ENCODE measurements around the gene CAMK2B.

The CAMK2B gene

DNA sequence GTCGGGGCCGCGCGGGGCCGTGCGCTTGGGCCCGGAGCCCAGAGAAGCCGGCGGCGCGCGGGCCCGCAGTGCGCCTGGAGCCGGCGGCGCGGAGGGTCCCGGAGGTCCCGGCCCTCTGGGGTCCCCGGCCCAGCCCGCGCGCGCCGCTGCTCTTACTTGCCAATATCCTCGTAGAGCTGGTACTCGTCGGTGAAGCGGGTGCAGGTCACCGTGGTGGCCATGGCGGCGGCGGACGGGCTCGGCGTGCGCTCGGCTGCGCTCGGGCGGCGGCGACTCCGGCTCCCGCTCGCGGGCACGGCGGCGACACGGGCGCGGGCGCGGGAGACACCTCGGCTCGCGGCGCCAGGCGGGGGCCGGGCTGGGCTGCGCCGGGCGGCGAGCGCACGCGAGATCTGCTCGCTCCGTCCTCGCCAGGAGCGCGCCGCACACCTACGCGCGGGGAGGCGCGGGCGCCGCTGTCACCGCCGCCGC lies at the start of gene CAMK2B:
TSS of gene CAMK2B (minus strand) at position 394 of the 471 bp plus-strand sequence. CDS start at position 221, 173 bp downstream.
- DNase-seq: no peak

GRCh38 chr7:44374007-44374763 lies 48.8 kb upstream of the CAMK2B start:
- no peak for DNase-seq

DNA sequence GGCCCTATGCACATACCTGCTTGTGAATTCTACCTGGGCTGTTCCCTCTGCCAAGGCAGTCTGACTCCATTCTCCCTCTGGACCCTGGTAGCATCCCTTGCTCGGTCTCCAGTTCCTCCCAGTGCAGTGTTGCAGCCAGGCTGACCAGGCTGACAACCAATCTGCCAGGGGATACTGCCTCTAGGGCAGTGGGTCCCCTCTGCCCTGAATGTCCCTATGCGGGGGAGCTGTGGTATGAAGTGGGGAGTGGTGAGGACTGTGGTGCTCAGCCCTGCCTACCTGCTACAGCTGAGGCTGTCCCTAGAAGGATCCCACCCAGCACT lies 48.0 kb upstream of the CAMK2B start:
- no peak for DNase-seq

GRCh38 chr7:44372560-44373417 lies 47.4 kb upstream of the CAMK2B start:
- DNase-seq: no peak

DNA sequence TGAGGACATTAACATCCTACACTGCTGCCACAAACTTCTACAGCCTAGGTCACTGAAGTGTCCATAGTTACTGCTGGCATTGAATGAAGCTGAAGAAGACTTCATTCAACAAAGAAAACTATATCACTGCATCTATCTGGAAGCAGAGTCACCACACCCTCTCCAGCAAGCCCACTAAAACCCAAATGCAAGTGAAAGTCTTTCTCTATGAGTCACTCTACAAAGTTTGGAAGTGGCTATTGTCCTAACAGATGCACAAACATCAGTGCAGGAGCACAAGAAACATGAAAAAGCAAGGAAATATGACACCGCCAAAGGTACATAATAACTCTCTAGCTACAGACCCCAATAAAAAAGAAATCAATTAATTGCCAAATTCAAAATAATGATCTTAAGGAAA lies 43.5 kb upstream of the CAMK2B start:
- DNase-seq: no peak

DNA sequence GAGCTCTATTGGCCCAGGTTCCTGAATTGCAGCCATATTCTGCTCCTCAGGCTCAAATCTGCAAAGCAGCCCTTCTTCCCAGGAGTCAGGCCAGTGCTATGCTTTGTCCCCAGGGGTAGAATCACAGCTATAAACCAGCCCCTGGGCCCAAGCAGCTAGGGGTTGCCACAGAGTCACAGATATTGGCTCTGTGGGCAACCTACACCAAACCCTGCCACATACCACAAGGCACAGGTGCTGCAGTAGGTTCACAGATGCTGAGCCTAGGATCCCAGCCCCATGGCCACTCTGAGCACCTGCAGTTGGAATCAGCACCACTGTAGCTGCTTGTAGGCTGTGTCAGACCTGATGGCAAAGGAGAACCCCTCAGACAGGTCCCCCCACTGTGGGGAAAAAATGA lies 43.1 kb upstream of the CAMK2B start:
- DNase-seq: no peak

DNA sequence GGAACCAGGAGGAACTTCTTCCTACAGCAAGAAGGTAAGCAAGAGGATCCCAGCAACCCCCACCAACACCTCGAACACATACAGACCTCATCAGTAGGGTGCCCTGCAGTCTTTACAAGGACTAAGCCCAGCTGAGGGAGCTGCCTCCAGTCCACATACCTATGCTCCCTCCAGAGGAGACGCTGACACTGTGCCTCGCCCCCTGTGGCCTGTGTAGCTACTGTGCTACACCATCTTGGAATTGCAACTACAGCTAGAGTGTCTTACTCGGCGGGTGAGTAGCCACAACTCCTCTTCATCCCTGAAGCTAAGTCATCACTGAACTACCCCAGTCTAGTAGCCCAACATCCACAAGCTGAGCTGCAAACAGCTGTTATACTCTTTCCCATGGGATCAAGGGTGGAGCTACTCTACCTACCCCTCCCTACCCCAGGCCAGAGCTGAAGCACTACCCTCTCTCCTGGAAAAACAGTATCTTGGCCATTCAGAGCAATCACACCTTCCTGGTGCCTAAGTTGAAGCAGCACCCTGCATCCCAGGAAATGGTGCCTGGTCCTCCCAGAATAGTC lies 42.2 kb upstream of the CAMK2B start:
- DNase-seq: no peak

DNA sequence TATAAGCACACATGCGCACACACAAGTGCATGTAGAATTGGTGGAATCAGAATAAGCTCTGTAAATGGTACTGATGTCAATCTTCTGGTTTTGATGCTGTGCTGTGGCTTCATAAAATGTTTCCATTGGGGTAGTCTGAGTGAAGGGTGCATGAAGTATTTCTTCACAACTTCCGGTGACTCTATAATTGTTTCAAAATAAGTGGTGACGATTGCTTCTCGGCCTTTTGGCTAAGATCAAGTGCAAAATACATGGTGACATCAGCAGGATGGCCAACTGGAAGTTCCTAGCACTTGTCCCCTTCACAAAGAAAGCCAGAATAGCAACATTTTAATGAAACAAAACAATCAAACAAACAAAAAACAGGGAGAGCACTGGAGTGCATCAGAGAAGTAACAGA lies 41.6 kb upstream of the CAMK2B start:
- DNase-seq: no peak

GRCh38 chr7:44353668-44354067 lies 28.3 kb upstream of the CAMK2B start:
- no peak for DNase-seq

GRCh38 chr7:44348851-44349781 lies 23.7 kb upstream of the CAMK2B start:
- DNase-seq: no peak

DNA sequence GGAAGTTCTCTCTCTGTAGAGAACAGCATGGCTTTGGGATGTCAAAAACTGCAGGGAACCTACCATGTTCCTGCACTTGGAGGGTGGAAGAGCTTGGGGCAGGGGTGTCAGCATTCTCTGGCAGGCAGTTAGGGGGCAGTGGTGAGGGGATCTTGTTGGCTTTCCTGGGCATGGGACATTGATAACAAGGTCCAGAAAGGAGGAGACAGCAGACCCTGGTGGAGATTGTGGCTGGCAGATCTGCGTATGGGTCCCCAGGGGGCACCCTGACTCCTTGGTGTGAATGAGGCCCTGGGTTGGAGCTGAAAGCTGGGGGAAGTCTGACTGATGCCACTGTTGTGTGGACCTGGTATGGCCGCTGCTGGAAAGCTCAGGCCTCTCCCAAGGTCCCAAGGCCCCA lies 22.9 kb upstream of the CAMK2B start:
- DNase-seq: no peak

DNA sequence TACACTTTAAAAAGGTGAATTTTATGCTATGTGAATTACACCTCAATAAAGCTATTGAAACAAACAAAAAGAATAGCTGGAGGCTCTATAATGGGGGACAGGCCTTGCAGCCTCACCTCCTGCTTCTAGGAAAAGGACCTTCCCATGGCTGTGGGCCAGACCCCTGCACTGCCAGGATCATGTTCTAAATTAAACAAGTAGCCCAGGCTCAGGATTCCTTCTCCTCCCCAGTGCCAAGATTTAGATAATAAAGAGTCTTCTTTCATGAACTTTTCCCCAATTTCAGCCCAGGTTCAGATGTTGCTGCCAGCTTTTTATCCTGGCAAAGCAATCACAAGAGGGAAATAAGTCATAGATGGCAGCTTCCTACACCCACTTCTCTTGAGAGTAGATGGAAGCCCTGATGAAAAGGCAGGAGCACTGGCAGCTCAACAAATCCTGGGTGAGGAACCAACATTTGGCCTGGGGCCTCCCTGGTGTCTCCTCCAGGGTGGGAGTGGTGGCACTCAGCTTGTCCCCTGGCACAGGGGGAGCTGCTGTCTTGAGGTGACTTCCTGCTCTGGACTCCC lies 22.2 kb upstream of the CAMK2B start:
- DNase-seq: no peak

DNA sequence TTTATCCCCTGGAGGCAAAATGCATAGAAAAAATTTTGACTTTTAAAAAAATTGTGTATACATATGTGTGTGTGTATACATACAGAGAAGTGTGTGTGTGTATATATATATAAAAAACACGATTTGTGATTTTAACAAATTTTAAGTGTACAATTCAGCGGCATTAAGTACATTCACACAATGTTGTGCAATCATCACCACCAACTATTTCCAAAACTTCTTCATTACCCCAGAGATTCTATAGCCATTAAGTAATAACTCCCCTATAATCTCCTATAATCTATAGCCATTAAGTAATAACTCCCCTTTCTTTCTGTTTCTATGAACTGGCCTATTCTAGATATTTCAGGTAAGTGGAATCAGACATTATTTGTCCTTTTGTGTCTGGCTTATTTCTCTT lies 20.7 kb upstream of the CAMK2B start:
- DNase-seq: no peak

- DNase-seq: no peak
Observed at GRCh38 chr7:44341401-44341800, 16.0 kb upstream of the CAMK2B start.

DNA sequence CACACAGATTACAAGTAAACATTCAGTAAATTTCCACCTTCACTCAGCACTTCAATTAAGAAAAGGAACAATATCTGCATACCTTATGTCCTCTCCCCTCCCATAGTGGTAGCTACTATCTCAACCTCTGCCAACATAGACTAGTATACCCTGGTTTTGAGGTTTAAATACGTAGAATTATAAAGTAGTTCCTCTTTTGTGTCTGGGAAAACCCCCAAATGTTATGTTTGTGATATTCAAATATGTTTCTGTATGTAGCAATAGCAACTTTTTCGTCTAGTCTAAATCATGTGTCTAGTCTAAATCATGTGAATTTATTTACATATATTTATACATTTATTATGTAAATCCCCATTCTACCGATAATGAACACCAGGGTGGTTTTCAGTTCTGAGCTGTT lies 13.2 kb upstream of the CAMK2B start:
- no peak for DNase-seq

- no peak for DNase-seq
Observed at GRCh38 chr7:44336491-44336890, 11.1 kb upstream of the CAMK2B start.

DNA sequence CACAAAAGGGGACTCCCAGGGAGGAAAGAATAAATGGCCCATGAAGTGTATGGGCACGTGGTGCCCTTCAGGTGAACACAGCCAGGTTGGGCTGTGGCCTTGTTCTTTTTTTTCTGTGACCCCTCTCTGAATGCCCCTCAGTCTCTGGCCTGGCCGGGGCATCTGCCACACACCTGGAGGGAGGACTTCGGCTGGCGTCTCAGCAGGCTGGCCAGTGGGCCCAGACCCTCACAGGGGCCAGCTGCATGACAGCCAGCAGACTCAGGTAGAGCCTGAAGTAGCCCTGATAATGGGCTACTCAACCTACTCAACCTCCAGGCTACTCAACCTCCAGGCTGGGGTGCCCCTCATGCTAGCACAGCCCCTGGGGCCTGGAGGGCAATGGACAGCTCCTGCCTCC lies 9.8 kb upstream of the CAMK2B start:
- no peak for DNase-seq

GRCh38 chr7:44334734-44335097 lies 9.3 kb upstream of the CAMK2B start:
- DNase-seq: no peak

DNA sequence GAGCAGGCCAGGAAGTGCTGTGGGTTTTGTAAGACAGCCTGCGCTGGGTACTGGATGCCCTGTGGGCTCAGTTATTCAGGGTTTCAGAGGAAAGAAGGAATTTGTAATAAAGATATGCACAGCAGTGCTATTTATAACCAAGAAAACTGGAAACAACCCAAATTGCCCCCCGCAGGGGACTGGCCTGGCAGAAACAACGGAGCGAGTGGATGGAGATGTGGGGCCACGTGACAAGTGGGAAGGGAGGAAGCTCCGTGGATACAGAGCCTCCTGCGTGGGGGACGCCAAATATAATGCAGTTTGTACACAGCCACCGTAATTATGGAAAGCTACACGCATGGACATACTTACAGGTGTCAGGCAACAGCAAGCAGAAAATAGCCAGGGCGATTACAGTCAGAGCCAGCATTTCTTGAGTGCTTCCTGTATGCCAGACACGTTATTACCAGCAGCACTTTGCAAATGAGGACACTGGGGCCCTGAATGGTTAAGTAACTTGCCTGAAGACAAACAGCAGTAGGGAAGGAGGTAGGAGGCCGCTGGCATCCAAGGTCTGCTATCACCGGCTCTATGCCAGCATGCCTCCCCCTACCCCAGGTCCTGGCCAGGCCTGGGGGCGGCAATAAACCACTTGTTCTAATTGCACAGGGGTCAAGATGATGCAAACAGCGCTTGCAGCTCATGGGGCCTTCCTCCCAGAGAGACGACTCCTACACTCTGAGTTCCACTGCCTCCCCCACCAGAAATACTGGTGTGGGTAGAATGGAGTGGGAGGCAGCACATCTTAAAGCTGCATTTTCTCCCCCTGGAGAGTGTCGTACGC lies 8.7 kb upstream of the CAMK2B start:
- DNase-seq: no peak

DNA sequence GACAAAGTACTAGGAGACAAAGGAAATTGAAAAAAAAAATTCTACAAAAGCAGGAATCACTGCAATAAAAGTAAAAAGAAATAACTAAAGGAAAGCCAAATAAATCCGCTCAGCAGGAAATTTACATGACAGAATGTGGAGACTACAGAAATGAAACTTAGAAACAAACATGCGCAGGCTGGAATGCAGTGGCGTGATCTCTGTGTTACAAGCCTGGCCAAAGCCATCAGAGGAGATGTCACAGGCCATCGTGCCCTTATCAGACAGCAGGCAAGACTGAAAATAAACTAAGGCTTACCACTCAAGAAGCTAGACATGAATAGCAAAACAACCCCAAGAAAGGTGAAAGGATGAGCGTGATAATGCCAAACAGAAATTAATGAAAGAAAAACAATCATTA lies 6.3 kb upstream of the CAMK2B start:
- DNase-seq: no peak

GRCh38 chr7:44330331-44330730 lies 4.9 kb upstream of the CAMK2B start:
- no peak for DNase-seq

DNA sequence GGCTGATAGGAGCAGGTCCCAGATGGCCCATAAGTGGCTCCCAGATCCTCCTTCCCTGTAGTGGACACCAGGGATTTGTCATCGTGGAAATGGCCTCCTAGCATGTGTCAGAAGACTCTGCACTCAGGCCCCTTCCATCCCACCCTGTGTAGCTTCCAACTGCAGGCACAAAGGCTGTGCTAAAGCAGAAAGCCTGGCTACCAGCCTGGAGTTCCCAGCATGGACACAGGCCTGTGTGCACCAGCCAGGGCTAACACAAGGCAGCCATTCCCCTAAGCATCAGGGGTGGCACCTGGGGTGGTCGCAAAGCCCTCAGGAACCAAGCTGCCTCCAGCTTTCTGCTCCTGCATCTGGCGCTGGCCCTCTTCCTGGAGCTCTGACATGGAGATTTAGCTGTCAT lies 4.5 kb upstream of the CAMK2B start:
- DNase-seq: no peak
